Natural killer cell (primary cell): ENCODE data around the gene ADAM22. TPM values are rescaled to one million over a fixed set of nuclear protein-coding genes. Genes with fewer than 3 reads are reported as not detected.
A peak's percentile ranks its signal among the peaks of the same experiment; 100 is the strongest.
"Not testable (repeated sequence)": the region's sequence is repeated elsewhere in the genome, so short reads cannot be mapped to it uniquely, and the experiment has no call there.

Source experiments
- ATAC-seq, 3 donors: fragments of 150-1000 bp in 2 of 3; fragments of 200-7000 bp in 1 of 3; cut with Tn5 transposase; 1 replicate in 1 of 3; 2 replicates in 2 of 3; pipeline ENCODE4 v1.10.0; 2021; ENCODE audit warnings: mild to moderate bottlenecking in 2 of 3, moderate library complexity in 2 of 3
- DNase-seq, 2 donors: peaks; one replicate each; pipeline versions ENCODE4 v3.0.0 to v3.0.0-alpha.2; 2013 to 2021; ENCODE audit warnings: mixed read lengths in 1 of 2
- H3K27ac ChIP-seq: one replicate; pipeline ENCODE4 v1.5.1; 2013; ENCODE audit warnings: mild to moderate bottlenecking, low read length
- H3K27me3 ChIP-seq: one replicate; pipeline ENCODE4 v1.6.1; 2013; ENCODE audit warnings: low read length; ENCODE audit not compliant: control insufficient read depth, insufficient read depth
- H3K36me3 ChIP-seq: one replicate; pipeline ENCODE4 v1.6.1; 2013; ENCODE audit warnings: low read length; ENCODE audit not compliant: control insufficient read depth, insufficient read depth
- H3K4me1 ChIP-seq: one replicate; pipeline ENCODE4 v1.6.1; 2013; ENCODE audit warnings: low read length; ENCODE audit not compliant: control insufficient read depth, insufficient read depth
- H3K4me3 ChIP-seq: one replicate; pipeline ENCODE4 v1.5.1; 2013; ENCODE audit warnings: low read length
- H3K9me3 ChIP-seq: one replicate; pipeline ENCODE4 v1.6.1; 2013; ENCODE audit warnings: low read length; ENCODE audit not compliant: control insufficient read depth, insufficient read depth
- H3K27ac Mint-ChIP-seq, 2 donors: one replicate each; pipeline ENCODE4 v1.8.0; 2022; ENCODE audit warnings: mild to moderate bottlenecking in 2 of 2, mixed read lengths in 2 of 2, moderate library complexity in 1 of 2
- H3K27me3 Mint-ChIP-seq, 2 donors: one replicate each; pipeline ENCODE4 v1.8.0; 2022; ENCODE audit warnings: low read depth in 2 of 2, mixed read lengths in 2 of 2
- H3K36me3 Mint-ChIP-seq: one replicate; pipeline ENCODE4 v1.8.0; 2022; ENCODE audit warnings: mixed read lengths
- H3K4me1 Mint-ChIP-seq, 2 donors: one replicate each; pipeline ENCODE4 v1.8.0; 2022; ENCODE audit warnings: mixed read lengths in 2 of 2
- H3K4me3 Mint-ChIP-seq: one replicate; pipeline ENCODE4 v1.8.0; 2022; ENCODE audit warnings: mild to moderate bottlenecking, moderate library complexity, mixed read lengths
- H3K9me3 Mint-ChIP-seq, 2 donors: one replicate each; pipeline ENCODE4 v1.8.0; 2022; ENCODE audit warnings: mixed read lengths in 2 of 2
- CTCF ChIP-seq: fragments of 200-600 bp; IDR thresholded peaks from one replicate; pipeline ENCODE4 v1.8.0; 2022; ENCODE audit warnings: antibody characterized with exemption
- WGBS: methylation state at CpG from one replicate; pipeline ENCODE4 v1.1.7; 2013; ENCODE audit warnings: missing lambda C conversion rate; ENCODE audit not compliant: insufficient coverage; 5-methylcytosine and 5-hydroxymethylcytosine counted together
- intact Hi-C: fragments of 100-400 bp; cut with micrococcal nuclease; formaldehyde crosslinking; loops from one replicate; pipeline ENCODE4 v1.14.2; 2022
- total RNA-seq, 4 donors: library from RNA; stranded (reverse); fragments of 120-200 nt in 1 of 4; gene quantifications; one replicate each; pipeline versions ENCODE4 v1.2.3 to v1.2.4, GENCODE V29; 2013 to 2022

Gene ADAM22
- total RNA-seq, 3 donors from 2014 or later (not counting 1 experiment from before 2014, with no cell fraction given), result 3.0 to 5.4 (median 3.7) TPM

- Mint-ChIP-seq H3K27me3 (peaks cover 0 to 7% of the 10 kb centered on the region in 2 donors), H3K4me1 (peaks cover 14 to 22% of the 10 kb centered on the region in 2 donors), H3K27ac (no peak overlapping the region), H3K4me3 (peak overlapping the region; percentile 93), H3K9me3 (no peaks in the 10 kb centered on the region), H3K36me3 (no peaks in the 10 kb centered on the region)
- no peak for TF ChIP-seq CTCF
- Histone ChIP-seq H3K27ac (no peak overlapping the region), H3K9me3 (no peaks in the 10 kb centered on the region), H3K27me3 (no peaks in the 10 kb centered on the region), H3K4me3 (peak overlapping the region; percentile 72), H3K4me1 (peaks cover 15% of the 10 kb centered on the region), H3K36me3 (no peaks in the 10 kb centered on the region)
- no peak for ATAC-seq
- intact Hi-C loops, result loop anchor here (2.0 kb wide), 2 partner anchors 59 to 307 kb away; partner anchors contain the start of genes DBF4, RUNDC3B and SLC25A40
- DNase-seq, result peak in 1 of 2 donors; percentile 5
- 69% methylated on average over 8 of the region's 8 CpGs for WGBS
Observed at GRCh38 chr7:87935384-87935706, 1.3 kb downstream of the ADAM22 start.

- Histone ChIP-seq H3K9me3 (no peaks in the 10 kb centered on the region), H3K36me3 (no peaks in the 10 kb centered on the region), H3K4me3 (no peak overlapping the region), H3K27ac (no peak overlapping the region), H3K4me1 (no peaks in the 10 kb centered on the region), H3K27me3 (no peaks in the 10 kb centered on the region)
- H3K9me3 Mint-ChIP-seq, result no peaks in the 10 kb centered on the region
- peaks cover 0 to 4% of the 10 kb centered on the region in 2 donors for H3K4me1 Mint-ChIP-seq
- ATAC-seq (no peak), DNase-seq (no peak)
- intact Hi-C loops, result no loop called here
- no peaks in the 10 kb centered on the region for H3K36me3 Mint-ChIP-seq
- H3K27me3 Mint-ChIP-seq, result no peaks in the 10 kb centered on the region
- H3K27ac Mint-ChIP-seq, result no peak overlapping the region
- WGBS, result 100% methylated on average over 3 of the region's 4 CpGs
- H3K4me3 Mint-ChIP-seq, result no peak overlapping the region
- TF ChIP-seq CTCF, result no peak
Observed at GRCh38 chr7:87941138-87941537, 7.1 kb downstream of the ADAM22 start.

GRCh38 chr7:87944547-87944946 lies 10.5 kb downstream of the ADAM22 start:
- no peak overlapping the region for H3K27ac ChIP-seq
- no peak overlapping the region for H3K4me3 ChIP-seq
- H3K27me3 ChIP-seq, result no peaks in the 10 kb centered on the region
- no peak for DNase-seq
- 97% methylated on average over 2 of the region's 3 CpGs for WGBS
- Mint-ChIP-seq H3K36me3 (no peaks in the 10 kb centered on the region), H3K9me3 (no peaks in the 10 kb centered on the region), H3K27me3 (no peaks in the 10 kb centered on the region), H3K27ac (no peak overlapping the region), H3K4me3 (no peak overlapping the region), H3K4me1 (peaks cover 0 to 4% of the 10 kb centered on the region in 2 donors)
- ATAC-seq, result no peak
- no peaks in the 10 kb centered on the region for H3K9me3 ChIP-seq
- intact Hi-C loops, result no loop called here
- TF ChIP-seq CTCF, result no peak
- H3K36me3 ChIP-seq, result no peaks in the 10 kb centered on the region
- H3K4me1 ChIP-seq, result no peaks in the 10 kb centered on the region

- H3K27me3 ChIP-seq, H3K27ac ChIP-seq, intact Hi-C loops, H3K27ac Mint-ChIP-seq, H3K4me1 ChIP-seq, H3K4me3 Mint-ChIP-seq, H3K9me3 ChIP-seq, H3K36me3 ChIP-seq, H3K27me3 Mint-ChIP-seq, H3K9me3 Mint-ChIP-seq, H3K4me1 Mint-ChIP-seq, ATAC-seq, DNase-seq, H3K4me3 ChIP-seq, H3K36me3 Mint-ChIP-seq: not testable (repeated sequence)
Observed at GRCh38 chr7:87945926-87946325, 11.9 kb downstream of the ADAM22 start.
